GM20000 (cell line): ENCODE results near the gene PRRG2.

Experiments used
- DNase-seq: peaks from one replicate; pipeline ENCODE4 v3.0.0; 2012; ENCODE audit warnings: low spot score
- CTCF ChIP-seq: IDR thresholded peaks from 2 replicates; pipeline ENCODE4 v1.5.1; 2012; ENCODE audit warnings: mild to moderate bottlenecking, control low read depth; ENCODE audit errors: extremely low read depth, missing control alignments

Gene PRRG2

GRCh38 chr19:49567861-49568441, 13.2 kb upstream of the PRRG2 start:
- DNase-seq: no peak
- no peak for TF ChIP-seq CTCF

GRCh38 chr19:49570138-49570856, 10.8 kb upstream of the PRRG2 start:
- DNase-seq: peak; percentile 85
- peak; percentile 81 for TF ChIP-seq CTCF

- DNase-seq: no peak
- TF ChIP-seq CTCF: peak; percentile 11
These were observed 10.0 kb upstream of the PRRG2 start for GRCh38 chr19:49570997-49571676.

GRCh38 chr19:49573009-49573408, 8.1 kb upstream of the PRRG2 start:
- no peak for DNase-seq

GRCh38 chr19:49573425-49573824, 7.7 kb upstream of the PRRG2 start:
- TF ChIP-seq CTCF: no peak
- no peak for DNase-seq

More at GRCh38 chr19:49573009-49573408, 8.1 kb upstream of the PRRG2 start:
- no peak for TF ChIP-seq CTCF

GRCh38 chr19:49574206-49574755, 6.8 kb upstream of the PRRG2 start:
- no peak for TF ChIP-seq CTCF
- no peak for DNase-seq

GRCh38 chr19:49579193-49579592, 1.9 kb upstream of the PRRG2 start:
- TF ChIP-seq CTCF: no peak
- DNase-seq: no peak
